ENCODE data around the gene APBA2.

- TF ChIP-seq CTCF (IDR thresholded peaks at IDR 0.05) (no peak), EZH2phosphoT487 (IDR thresholded peaks at IDR 0.05) (no peak), EZH2 (IDR thresholded peaks at IDR 0.05) (no peak)
Observed at GRCh38 chr15:28960979-28961378, 75.2 kb downstream of the APBA2 start.
